Fibroblast of skin of back (primary cell): Measurements from ENCODE around the gene KCNT2.

Source experiments
- DNase-seq: peaks from one replicate; pipeline ENCODE4 v3.0.0-alpha.2; 2013

KCNT2 gene

DNA sequence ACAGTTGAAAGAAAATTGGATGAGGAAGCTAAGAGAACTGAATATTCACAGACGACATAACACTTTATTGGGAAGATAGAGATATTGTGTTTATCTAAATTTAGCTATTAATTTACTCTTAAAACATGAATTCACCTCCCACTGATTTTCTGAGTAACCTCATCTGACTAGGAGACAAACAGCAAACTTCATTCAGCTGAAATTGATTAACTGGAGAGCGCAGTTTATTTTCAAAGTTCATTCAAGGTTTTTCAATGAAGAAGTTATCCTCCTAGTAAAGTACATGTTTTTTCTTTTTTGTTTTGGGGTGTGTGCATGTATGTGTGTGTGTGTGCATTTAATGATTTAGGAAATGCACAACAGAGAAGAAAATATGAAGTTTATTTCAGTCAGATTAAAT is 215.0 kb downstream of the KCNT2 start:
- DNase-seq: no peak

DNA sequence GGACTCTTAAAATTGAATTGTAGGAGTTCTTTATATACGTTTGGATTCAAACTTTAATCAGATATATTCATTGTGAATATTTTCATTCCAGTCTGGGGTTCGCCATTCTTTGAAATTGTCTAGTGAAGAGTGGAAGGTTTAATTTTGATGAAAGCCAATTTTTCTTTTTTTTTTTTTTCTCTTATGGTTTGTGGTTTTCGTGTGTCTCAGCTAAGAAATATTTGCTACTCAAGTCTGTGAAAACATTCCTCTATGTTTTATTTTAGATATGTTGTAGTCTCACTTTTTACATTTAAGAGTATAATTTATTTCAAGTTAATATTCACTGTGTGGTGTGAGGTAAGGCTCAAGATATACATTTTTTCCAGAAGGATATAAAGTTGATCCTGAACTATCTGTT is 220.5 kb downstream of the KCNT2 start:
- peak; percentile 68 for DNase-seq

DNA sequence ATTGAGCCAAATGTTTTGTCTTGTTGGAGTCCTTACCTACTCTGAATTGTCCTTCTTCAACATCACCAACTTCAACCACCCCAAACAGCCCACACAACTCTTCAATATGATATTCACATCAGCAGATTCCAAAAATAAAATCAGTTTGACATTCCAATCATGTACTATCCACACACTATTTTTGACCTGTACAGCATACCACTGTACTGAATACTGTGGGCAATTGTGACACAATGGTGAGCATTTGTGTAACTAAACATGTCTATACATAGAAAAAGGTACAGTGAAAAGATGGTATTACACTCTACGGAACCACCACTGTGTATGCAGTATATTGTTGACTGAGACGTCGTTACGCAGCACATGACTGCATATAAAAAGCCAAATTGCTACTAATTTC is 223.1 kb downstream of the KCNT2 start:
- DNase-seq: no peak

DNA sequence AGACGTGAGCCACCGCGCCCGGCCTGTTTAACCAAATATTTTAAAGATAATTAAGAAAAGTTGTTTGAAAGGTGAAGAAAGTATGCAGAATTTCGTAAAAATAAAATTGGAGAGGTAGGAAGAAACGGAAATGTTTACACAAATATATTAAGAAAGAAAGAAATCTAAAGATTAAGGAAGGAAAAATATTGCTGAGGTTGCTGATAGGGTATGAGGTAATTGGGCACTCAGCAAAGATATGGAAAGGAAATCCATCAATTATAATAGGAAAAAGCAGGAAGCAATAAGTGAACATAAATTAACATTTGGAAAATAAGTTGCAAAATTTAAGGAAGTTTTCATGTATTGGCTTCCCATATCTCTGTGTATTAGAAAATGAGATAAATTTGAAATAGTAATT is 225.9 kb downstream of the KCNT2 start:
- no peak for DNase-seq

DNA sequence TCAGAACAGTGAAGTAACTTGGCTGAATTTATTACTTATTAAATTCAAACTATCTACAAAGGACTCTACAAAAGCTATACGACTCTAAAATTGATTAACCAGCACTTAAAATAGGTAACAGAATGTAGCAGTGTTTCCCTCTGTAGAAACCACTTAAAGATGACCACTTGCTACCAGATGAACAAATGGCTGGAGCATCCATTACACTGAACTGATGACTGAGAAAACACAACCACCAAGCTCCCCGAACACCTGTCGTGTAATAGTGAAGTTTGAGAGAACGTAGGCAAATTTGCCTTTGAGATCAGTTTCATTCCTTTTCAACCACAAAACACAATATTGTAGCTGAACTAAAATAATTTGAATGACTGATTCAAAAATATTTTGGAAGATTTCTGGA is 226.7 kb downstream of the KCNT2 start:
- DNase-seq: no peak

DNA sequence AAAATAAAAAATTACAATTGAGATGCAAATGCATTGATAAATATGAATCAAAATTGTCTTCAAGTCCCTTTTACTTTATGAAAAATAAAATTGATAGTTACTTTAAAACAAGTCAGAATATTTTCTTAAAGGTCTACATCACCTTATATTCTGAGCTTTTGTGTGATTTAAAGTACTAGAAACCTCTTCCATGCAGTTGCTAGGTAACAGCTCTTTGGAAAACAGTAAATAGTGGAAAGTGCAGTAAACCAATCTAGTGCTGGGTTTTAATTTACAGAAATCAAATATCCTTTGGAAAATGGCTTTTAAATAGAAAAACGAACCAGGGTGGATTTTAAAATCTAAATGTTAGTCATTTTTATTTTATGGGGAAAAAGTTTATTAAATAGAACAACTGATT is 227.9 kb downstream of the KCNT2 start:
- DNase-seq: no peak

DNA sequence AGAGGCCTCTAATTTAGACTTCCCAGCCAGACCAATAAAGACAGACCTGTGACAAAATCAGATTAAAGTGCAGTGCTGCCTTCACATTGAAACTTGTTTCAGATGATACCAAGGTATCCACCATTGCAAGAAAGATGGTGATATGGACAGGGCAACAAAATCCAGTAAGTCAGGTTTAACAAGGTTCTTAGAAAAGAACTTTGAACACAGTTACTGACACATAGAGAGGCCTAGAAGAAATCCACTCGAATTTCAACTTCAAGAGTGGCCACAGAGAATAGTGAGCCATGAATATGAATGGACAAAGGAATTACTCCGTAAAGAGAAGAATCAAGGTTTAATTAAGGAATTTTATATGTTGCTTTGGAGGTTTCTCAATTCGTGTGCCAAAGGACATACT is 230.4 kb downstream of the KCNT2 start:
- DNase-seq: no peak

DNA sequence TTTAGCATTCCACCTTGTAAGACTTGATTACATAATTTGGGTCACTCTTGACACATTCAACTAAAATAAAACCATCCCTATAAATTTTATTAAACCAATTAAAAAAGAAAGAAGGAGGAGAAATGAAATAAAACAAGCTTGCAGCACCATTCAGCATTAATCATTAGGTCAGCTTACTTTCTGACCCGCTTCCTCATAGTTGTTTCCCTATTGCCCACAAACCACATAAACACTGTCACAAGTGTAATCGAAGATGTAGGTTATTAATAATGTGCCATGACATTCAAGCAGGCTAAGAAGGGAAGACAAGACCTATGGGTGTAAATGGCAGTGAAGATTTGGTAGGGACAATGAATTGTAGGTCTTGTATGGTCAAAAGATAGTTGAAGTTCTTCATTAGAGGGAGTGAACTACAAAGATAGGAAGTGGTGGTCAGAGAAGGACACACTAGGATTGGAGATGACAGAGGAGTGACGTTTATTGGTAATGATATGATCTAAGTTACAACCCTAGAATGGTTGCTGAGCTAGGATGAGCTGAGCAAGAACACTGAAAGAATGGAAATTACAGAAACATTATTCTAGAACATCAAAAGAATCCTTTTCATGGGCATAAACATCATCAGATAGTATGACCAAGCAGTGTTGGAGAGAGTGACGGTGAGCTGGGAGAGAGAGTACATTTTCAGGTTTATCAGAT is 231.5 kb downstream of the KCNT2 start:
- DNase-seq: no peak

DNA sequence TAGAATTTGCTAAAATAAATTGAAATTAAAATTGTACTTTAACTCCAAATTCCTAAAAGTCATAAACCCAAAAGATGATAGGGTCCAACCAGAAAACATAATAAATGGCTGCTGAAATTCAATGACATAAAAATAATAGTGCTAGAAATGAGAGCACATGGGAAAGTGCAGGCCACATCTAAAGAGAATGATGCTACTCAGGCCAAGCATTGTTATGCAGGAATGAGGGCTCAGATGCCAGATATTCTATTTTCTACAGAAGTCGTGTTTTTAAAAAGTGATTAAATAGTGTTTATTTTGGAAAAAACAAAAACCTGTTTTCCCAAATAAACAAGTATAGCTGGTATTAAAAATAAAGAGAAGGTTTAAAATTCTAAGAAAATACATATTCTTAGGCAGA is 234.4 kb downstream of the KCNT2 start:
- no peak for DNase-seq

DNA sequence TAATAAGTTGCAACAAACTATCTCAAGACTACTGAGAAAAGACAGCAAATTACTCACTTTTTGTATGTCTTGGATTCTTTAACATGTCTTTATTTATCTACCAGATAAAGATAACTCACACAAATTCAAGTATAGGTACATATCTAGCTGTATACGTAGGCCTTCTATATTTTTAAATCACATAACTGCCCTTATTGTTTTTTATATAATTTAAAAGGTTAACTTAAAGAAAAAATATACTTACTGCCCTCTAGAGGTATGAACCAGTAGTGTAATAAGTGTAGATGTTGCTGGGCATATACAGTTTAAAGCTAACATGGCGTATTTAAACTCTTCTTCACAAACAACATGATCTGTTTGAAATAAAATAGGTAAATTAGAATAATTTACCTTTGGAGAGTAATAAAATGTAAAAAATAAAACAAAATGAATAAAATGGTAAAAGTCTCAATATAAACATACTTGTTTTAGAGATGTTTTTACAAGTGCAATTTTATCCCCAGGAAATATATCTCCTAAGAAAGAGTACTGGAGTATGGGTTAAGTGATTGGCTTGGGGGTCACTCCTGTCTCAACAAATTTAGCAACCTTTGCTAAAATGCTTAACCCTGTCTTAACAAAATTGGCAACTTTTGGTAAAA is 235.2 kb downstream of the KCNT2 start:
- DNase-seq: peak; percentile 43

DNA sequence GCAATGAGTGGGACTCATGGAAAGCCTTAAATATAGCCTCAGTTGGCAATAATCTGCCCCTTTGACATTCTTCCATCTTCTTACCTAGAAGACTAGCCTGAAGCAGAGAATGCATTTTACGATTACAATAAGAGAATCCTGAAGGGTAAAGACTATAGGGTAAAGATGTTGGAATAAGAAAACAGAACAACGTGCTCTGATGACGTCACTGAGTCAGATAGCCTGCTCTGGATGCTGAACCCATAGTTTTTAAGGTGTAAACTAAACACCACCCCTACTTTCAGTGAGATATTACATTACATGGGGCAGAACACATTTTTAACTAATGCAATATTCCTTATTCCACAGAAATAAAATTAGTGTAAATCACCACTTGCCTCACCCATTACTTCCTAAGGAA is 240.4 kb downstream of the KCNT2 start:
- DNase-seq: no peak

DNA sequence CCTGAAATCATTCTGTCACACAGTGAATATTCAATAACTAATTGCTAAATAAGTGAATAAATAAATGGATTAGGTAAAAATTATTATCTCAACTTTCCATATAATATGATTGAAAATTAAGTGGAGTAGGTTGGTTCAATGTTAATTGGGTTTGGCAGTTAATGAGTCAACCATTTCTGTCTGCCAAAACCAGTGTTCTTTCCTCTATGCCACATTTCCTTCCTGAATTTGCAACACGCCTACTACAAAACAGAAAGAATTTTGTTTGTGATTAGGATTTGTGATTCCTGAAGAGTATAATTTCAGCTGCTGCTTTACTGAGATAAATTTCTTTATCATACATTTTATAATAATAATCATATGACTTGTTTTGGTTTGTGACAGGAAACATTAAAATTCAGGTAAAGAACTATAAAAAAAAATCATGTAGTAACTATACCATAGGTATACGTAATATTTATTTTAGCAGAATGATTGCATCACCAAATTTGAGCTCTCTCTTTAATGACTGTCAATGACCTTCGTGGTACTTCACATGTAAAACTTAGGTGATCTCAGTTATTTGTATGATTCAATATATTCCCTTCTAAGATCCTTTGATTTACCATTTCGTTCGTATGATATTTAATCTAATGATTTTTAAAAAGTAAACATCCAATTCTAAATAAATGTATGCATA is 241.3 kb downstream of the KCNT2 start:
- DNase-seq: no peak

DNA sequence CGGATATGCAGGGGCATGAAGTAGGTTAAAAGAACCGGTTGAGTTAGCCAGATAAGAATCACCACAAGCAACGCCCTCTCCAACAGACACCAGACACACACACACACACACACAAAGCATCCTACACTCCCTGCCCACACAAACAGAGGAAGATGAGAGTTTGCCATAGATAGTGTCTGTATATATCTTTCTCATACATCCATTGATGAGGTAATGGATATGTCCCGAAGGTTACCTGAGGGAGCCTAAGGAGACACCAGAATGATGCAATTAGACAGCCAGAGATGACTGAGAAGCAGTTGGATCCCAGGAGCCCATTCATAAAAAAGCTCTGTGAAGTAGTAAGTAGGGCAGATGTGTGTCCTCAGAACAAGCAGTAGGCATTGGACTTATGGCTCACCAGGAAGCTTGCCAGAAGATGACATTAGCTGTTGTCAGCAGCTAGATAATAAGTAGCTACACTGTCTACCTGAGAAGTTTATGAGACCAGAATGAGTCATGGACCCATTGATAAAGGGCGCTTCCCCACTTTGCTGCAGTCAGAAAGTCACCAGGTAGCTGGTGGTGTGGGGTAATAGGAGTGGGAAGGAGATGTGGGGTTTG is 247.0 kb downstream of the KCNT2 start:
- DNase-seq: no peak

DNA sequence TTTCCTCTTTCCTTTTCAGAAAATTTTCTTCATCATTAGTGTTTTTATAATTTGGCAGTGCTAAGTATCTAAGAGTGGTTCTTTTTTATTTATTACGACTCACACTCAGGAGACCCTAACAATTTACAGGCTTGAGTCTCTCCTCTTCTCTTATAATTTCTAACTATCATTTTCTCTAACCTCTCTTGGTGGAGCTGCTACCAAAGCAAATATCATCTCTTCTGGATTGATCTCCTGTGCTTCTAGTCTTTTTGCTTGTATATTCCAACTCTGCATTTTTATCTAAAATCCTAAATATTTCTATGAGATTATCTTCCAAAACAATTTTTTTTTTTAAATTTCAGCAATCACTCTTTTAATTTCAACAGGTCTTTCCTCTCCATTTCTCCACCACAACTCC is 250.3 kb downstream of the KCNT2 start:
- DNase-seq: no peak

DNA sequence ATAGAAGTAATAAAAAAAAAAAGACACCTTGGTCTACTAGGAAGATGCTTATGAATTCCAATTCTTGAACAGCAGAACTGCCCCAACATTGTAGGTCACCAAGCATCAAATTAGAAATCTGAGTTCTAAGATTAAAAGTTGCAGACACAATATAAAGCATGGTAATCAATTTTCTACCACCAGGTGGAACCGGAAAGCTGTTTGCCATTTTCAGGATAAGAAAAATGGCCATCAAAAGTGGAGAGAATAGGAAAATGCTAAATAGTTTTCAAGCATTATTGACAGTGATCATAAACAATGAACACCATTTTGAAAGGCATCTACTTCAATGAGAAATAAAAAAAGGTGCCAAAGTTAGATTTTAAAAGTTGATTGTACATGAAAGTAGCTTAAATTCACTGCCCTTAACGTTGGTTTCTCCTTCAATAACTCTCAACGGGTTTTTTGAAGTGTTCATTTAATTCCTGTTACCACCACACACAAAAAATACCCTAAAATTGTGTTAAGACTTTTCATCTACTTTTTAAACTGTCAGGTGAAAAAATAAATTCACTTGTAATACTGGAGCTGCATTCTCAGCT is 252.9 kb downstream of the KCNT2 start:
- peak; percentile 35 for DNase-seq

DNA sequence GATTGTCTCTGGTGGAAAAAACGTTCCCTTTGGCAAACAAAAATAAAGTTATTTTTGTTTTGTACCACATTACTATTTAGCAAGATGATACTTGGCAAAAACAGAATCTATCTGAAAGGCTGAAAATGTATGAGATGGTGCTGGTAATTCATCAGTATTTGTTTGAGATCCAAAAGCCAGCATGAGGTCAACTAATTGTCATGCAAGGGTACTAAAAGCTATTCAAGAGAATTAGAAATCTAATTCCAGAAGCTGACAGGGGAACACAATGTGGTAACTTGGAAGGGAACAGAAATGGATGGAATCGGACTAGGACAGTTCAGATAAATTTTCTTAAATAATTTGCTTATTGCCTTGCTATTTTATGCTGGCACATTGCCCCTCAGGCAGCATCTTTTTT is 263.8 kb downstream of the KCNT2 start:
- no peak for DNase-seq

DNA sequence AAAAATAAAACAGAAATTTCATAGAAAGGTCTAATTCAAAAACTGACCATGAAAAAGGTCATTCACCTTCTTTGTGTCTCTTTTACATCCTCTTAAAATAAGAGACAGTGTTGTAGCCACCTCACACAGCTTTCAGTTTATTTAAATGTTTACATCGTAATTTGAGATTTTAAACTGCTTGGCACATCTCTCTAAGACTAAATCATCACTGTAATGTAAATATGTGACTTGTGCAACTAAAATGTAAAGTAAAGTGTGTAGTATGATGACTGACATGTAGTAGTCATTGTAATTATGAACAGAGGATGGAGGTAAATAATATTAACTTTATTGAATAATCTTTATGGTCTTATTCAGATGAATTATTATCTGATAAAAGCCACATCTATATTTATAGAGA is 283.9 kb downstream of the KCNT2 start:
- DNase-seq: peak; percentile 20

DNA sequence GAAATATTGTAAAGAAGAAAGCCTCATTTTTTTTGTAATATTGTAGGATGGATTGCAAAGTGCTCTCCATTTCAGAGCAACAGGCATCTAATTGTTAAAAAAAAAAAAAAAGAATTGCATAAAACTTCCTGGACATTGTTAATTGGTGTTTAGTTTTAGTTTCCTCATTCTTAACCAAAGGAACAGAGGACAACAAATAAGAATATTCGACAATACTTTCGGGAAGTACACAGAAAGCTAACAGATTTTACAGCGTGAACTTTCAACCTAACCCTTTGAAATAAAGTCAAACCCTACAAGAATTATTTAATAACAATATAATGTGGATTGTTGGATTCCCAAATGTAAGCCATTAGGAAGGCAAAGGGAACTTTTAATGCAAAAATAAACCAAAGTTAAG is 284.4 kb downstream of the KCNT2 start:
- no peak for DNase-seq

DNA sequence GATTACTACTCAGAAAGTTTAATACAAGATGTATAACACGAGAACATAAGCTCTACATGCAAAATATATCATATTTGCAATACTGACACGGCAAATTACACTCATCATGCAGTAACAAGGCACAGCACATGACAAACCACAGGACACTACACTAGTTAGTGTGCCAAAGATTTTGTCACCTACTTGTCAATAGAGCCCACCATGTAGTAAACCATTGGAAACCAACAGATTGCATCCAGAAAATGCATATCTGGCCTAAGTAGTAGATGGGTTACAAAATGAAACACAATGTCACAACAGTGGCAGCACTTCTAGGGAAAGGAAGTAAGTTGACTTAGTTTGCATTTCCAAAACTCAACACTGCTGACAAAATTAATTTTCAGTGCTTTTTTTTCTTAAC is 288.9 kb downstream of the KCNT2 start:
- DNase-seq: no peak

DNA sequence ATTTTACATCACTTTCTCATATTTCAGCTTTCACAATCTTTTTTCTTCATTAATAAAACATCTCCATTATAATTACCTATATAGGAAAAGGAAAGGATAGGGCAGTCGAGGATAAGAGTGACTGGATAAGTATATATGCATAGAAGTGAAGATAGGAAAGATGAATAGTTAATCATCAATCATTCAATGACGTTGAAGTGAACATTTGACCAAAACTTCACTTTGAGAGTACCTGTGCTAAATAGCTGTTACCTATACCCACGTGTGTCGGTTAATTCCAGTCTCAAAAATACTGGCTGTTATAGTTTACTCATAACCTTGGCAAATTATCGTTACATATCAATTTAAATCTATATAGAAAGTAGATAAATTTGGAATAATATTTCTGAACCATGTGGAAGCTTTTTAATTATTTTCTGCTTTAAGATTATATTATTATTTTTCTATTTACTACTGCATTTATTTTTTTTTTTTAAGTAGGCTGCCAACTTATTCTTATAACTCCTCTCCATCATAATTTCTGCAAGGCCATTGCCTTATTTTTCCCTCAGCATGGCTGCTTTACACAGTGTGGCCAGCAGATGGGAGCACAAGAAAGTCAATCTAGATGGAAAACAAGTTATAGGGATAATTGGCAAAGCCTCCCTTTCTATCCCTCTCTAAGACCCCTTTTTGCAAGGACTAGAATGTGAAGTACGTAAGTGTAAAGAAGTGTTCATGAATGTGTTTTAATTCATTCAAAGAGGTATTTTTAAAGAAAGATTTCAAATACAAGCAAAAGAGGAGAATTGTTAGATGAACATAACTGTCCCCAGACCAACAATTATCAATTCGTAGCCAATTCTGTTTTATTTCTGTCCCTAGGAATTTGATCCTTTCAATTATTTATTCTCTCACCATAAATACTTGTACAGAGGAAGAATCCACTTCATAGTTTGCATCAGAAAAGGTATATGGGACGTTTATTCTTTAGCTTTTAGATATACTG is 290.4 kb downstream of the KCNT2 start:
- DNase-seq: peak; percentile 43

DNA sequence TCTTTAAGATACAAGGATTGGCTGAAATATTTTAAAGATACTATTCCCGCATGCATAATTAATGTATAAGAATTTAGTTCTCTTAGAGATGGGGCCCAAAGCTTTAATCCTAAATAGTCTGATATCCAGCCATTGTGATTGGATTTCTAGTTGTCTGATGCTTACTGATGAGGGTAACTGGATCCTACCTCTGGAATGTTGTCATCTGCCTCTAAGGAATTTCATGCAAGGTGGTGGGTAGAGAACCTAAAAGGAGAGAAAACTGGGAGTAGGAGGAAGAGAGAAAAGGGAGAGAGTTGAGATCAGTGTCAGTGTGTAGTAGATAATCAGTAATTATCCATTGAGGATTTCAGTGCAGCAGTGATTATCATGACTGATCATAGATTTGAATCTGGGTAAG is 295.5 kb downstream of the KCNT2 start:
- DNase-seq: no peak

DNA sequence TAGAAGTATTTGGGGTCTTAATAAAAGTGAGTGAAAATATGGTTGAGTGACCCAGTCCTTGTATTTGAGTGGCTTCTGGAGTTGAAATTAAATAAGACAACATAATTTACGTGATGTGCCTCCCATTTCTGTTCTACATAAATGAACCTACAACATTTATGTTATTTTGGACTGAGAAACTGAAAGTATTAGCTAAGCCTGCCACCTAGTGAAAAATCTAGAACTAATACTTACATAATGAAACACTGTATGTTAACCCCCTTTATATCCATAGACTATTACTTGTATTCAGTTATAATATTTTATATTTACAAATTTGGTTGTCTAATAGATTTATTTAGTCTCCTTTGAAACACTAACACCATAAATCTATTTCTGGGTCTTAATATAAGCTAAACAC is 298.9 kb downstream of the KCNT2 start:
- DNase-seq: peak; percentile 51
